Measurements from ENCODE around the gene CARS1.

DNA sequence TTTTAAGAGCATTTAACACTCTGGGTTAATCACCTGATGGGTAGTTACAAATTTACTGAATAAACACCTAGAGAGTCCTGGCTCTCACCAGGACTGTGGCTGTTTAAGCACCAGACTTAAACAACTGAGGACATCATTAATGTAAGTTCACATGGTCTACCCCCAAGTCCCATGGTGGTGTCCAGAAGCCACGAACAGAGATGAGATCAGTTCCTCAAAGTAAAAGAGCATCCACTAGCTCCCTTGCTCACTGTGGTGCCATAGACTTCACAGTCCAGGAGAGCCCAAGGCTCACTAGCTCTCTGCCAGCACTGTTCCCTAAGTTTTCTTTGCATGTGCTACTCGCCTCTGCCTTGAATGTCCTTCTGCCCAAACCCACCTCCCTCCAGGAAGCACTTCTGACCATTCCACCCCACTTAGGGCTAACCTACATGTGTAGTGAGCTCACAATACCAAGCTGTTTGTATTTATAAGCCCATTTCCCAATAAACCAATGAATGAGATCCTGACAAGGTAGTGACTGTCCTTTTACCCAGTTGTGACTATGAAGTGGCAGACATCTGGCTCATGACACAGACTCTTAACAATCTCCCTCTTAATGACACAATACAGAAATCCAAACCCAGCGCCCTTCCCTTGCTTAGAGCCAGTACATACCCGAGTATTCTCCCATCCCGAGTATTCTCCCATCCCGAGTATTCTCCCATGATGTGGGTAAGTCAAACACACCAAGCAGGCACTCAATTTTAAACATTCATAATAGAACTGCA is 80.7 kb downstream of the CARS1 start:
- no peak for TF ChIP-seq FOXK2 (IDR thresholded peaks at IDR 0.05)
- TF ChIP-seq FOXM1 (IDR thresholded peaks at IDR 0.05; ENCODE audit: borderline replicate concordance): no peak
- TF ChIP-seq TARDBP (IDR thresholded peaks at IDR 0.05): no peak
- no peak for TF ChIP-seq SP1 (IDR thresholded peaks at IDR 0.05)
